ENCODE results near the gene MFAP4. TPM values are rescaled to one million over a fixed set of nuclear protein-coding genes. Genes with fewer than 3 reads are reported as not detected.

MFAP4 gene
- total RNA-seq, 4 donors from 2014 or later = 127 to 315 (median 226) TPM

GRCh38 chr17:19345067-19345460, 41.9 kb downstream of the MFAP4 start:
- WGBS = 96% methylated on average over 7 of the region's 7 CpGs
- Histone ChIP-seq H3K4me3 (no peak overlapping the region), H3K27me3 (no peaks in the 10 kb centered on the region), H3K27ac (replicated peaks in 1 of 4) (peak overlapping the region in 1 of 4 donors; percentile 81), H3K4me1 (peaks cover 39 to 53% (median 46%) of the 10 kb centered on the region in 4 donors), H3K36me3 (no peaks in the 10 kb centered on the region), H3K9me3 (no peaks in the 10 kb centered on the region)
- no peak for DNase-seq (ENCODE audit: extremely low spot score)
- TF ChIP-seq CTCF (IDR thresholded peaks at IDR 0.05) = no peak
- TF ChIP-seq EP300 (IDR thresholded peaks at IDR 0.05) = no peak
- TF ChIP-seq POLR2A (IDR thresholded peaks at IDR 0.05; ENCODE audit: low read depth) = no peak
- TF ChIP-seq POLR2AphosphoS5 (IDR thresholded peaks at IDR 0.05) = no peak
- intact Hi-C loops (cut with DNase I) = no loop called here

GRCh38 chr17:19344311-19345066, 42.5 kb downstream of the MFAP4 start:
- no peaks in the 10 kb centered on the region for H3K36me3 ChIP-seq
- TF ChIP-seq EP300 (IDR thresholded peaks at IDR 0.05) = no peak
- TF ChIP-seq POLR2A (IDR thresholded peaks at IDR 0.05; ENCODE audit: low read depth) = no peak
- TF ChIP-seq POLR2AphosphoS5 (IDR thresholded peaks at IDR 0.05) = no peak
- TF ChIP-seq CTCF (IDR thresholded peaks at IDR 0.05) = no peak
- H3K4me3 ChIP-seq = no peak overlapping the region
- DNase-seq (ENCODE audit: extremely low spot score) = no peak
- peaks cover 39 to 53% (median 46%) of the 10 kb centered on the region in 4 donors for H3K4me1 ChIP-seq
- intact Hi-C loops (cut with DNase I) = no loop called here
- H3K27ac ChIP-seq (replicated peaks in 1 of 4) = no peak overlapping the region
- no peaks in the 10 kb centered on the region for H3K27me3 ChIP-seq
- WGBS = 95% methylated on average over 6 of the region's 40 CpGs
- H3K9me3 ChIP-seq = no peaks in the 10 kb centered on the region

GRCh38 chr17:19343671-19344151, 43.3 kb downstream of the MFAP4 start:
- intact Hi-C loops (cut with DNase I) = no loop called here
- no peak for DNase-seq (ENCODE audit: extremely low spot score)
- WGBS = 83% methylated on average over 1 of the region's 13 CpGs
- H3K27ac ChIP-seq (replicated peaks in 1 of 4) = no peak overlapping the region
- H3K4me1 ChIP-seq = peaks cover 39 to 53% (median 46%) of the 10 kb centered on the region in 4 donors
- no peak overlapping the region for H3K4me3 ChIP-seq
- TF ChIP-seq CTCF (IDR thresholded peaks at IDR 0.05) (no peak), POLR2AphosphoS5 (IDR thresholded peaks at IDR 0.05) (no peak), EP300 (IDR thresholded peaks at IDR 0.05) (no peak), POLR2A (IDR thresholded peaks at IDR 0.05; ENCODE audit: low read depth) (no peak)
- H3K27me3 ChIP-seq = no peaks in the 10 kb centered on the region
- no peaks in the 10 kb centered on the region for H3K36me3 ChIP-seq
- no peaks in the 10 kb centered on the region for H3K9me3 ChIP-seq

- no peaks in the 10 kb centered on the region for H3K27me3 ChIP-seq
- peaks cover 39 to 54% (median 46%) of the 10 kb centered on the region in 4 donors for H3K4me1 ChIP-seq
- no peak overlapping the region for H3K27ac ChIP-seq (replicated peaks in 1 of 4)
- 90% methylated on average over 7 of the region's 7 CpGs for WGBS
- intact Hi-C loops (cut with DNase I) = no loop called here
- no peak for TF ChIP-seq EP300 (IDR thresholded peaks at IDR 0.05)
- no peak for TF ChIP-seq POLR2A (IDR thresholded peaks at IDR 0.05; ENCODE audit: low read depth)
- TF ChIP-seq POLR2AphosphoS5 (IDR thresholded peaks at IDR 0.05) = no peak
- TF ChIP-seq CTCF (IDR thresholded peaks at IDR 0.05) = no peak
- H3K4me3 ChIP-seq = no peak overlapping the region
- DNase-seq (ENCODE audit: extremely low spot score) = no peak
- no peaks in the 10 kb centered on the region for H3K36me3 ChIP-seq
- H3K9me3 ChIP-seq = no peaks in the 10 kb centered on the region
Measured at GRCh38 chr17:19343256-19343630, 43.7 kb downstream of the MFAP4 start.

Data from esophagus muscularis mucosa (tissue), 4 donors.